GM18499 (cell line): ENCODE measurements around the gene ENPP7.

ENCODE experiments used
- ATAC-seq: cut with Tn5 transposase; IDR thresholded peaks from one replicate; pipeline ENCODE4 v1.9.1; 2021; ENCODE audit warnings: moderate number of reproducible peaks; ENCODE audit not compliant: insufficient read depth, unreplicated experiment

Gene ENPP7

GRCh38 chr17:79729761-79730160 lies 982 bp upstream of the ENPP7 start:
- ATAC-seq = no peak

GRCh38 chr17:79730437-79730768 lies 340 bp upstream of the ENPP7 start:
- no peak for ATAC-seq

- no peak for ATAC-seq
Observed at GRCh38 chr17:79732254-79732653, 1.5 kb downstream of the ENPP7 start.

GRCh38 chr17:79732804-79733691 lies 2.3 kb downstream of the ENPP7 start:
- ATAC-seq = no peak

- ATAC-seq = no peak
Observed at GRCh38 chr17:79733692-79734070, 2.9 kb downstream of the ENPP7 start.

- ATAC-seq = no peak
Observed at GRCh38 chr17:79735096-79735495, 4.4 kb downstream of the ENPP7 start.

GRCh38 chr17:79737046-79737921 lies 6.5 kb downstream of the ENPP7 start:
- ATAC-seq = no peak

GRCh38 chr17:79737922-79738578 lies 7.3 kb downstream of the ENPP7 start:
- ATAC-seq = no peak

- no peak for ATAC-seq
Observed at GRCh38 chr17:79738643-79739042, 7.9 kb downstream of the ENPP7 start.

GRCh38 chr17:79739148-79740062 lies 8.7 kb downstream of the ENPP7 start:
- no peak for ATAC-seq

- ATAC-seq = no peak
Observed at GRCh38 chr17:79740413-79740812, 9.7 kb downstream of the ENPP7 start.

GRCh38 chr17:79741401-79741750 lies 10.6 kb downstream of the ENPP7 start:
- no peak for ATAC-seq

GRCh38 chr17:79741751-79742588 lies 11.2 kb downstream of the ENPP7 start:
- no peak for ATAC-seq

GRCh38 chr17:79742589-79742918 lies 11.8 kb downstream of the ENPP7 start:
- ATAC-seq = no peak

- ATAC-seq = no peak
Observed at GRCh38 chr17:79742951-79743476, 12.3 kb downstream of the ENPP7 start.

GRCh38 chr17:79743614-79744013 lies 12.9 kb downstream of the ENPP7 start:
- ATAC-seq = no peak

GRCh38 chr17:79745641-79746105 lies 14.9 kb downstream of the ENPP7 start:
- no peak for ATAC-seq

GRCh38 chr17:79746889-79747507 lies 16.3 kb downstream of the ENPP7 start:
- no peak for ATAC-seq
